ENCODE results near the gene CFAP97D1. TPM values are rescaled to one million over a fixed set of nuclear protein-coding genes. Genes with fewer than 3 reads are reported as not detected.

The CFAP97D1 gene
- total and polyA plus RNA-seq, 11 donors, result 0.05 to 0.45 TPM; not detected in 9

DNA sequence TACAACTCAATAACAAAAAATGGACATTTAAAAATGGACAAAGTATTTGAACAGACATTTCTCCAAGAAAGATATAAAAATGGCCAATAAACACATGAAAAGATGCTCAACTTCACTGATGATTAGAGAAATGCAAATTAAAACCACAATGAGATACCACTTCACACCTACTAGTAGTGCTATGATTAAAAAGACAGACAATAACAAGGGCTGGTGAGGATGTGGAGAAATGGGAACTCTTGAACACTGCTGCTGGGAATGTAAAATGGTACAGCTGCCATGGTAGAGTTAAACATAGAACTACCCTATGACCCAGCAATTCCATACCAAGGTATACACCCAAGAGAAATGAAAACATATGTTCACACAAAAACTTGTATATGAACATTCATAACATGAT is 24.9 kb downstream of the CFAP97D1 start:
- H3K4me3 ChIP-seq, result no peak overlapping the region
- H3K9me3 ChIP-seq, result no peaks in the 10 kb centered on the region
- no peak overlapping the region for H3K27ac ChIP-seq
- DNase-seq (no peak), ATAC-seq (no peak)
- no peaks in the 10 kb centered on the region for H3K27me3 ChIP-seq
- intact Hi-C loops (cut with DNase I), result no loop called here
- peaks cover 0 to 96% (median 46%) of the 10 kb centered on the region in 9 donors for H3K36me3 ChIP-seq
- no peaks in the 10 kb centered on the region for H3K4me1 ChIP-seq
- TF ChIP-seq, protein P1, sequence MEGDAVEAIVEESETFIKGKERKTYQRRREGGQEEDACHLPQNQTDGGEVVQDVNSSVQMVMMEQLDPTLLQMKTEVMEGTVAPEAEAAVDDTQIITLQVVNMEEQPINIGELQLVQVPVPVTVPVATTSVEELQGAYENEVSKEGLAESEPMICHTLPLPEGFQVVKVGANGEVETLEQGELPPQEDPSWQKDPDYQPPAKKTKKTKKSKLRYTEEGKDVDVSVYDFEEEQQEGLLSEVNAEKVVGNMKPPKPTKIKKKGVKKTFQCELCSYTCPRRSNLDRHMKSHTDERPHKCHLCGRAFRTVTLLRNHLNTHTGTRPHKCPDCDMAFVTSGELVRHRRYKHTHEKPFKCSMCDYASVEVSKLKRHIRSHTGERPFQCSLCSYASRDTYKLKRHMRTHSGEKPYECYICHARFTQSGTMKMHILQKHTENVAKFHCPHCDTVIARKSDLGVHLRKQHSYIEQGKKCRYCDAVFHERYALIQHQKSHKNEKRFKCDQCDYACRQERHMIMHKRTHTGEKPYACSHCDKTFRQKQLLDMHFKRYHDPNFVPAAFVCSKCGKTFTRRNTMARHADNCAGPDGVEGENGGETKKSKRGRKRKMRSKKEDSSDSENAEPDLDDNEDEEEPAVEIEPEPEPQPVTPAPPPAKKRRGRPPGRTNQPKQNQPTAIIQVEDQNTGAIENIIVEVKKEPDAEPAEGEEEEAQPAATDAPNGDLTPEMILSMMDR (IDR thresholded peaks at IDR 0.05), result no peak
- no peak for TF ChIP-seq POLR2A (IDR thresholded peaks at IDR 0.05)

DNA sequence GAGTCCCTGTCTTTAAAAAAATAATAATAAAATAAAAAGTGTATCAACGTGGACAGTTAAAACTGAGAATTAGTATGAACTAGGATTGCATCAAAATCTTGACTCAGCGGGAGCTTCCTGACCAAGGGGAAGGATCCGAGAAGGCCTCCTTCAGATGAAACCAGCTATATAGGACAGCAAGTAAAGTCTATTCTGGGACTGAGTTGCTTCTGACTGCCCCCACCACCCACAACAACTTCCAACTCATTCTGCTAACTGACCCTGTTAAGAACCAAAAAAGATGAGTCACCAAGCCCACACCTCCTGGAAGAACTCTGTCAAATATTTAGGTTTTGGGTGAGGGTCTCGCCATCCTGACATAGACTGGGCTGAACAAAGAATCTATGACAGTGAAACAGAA is 27.8 kb downstream of the CFAP97D1 start:
- 93 to 97% (median 95%) methylated on average over 4 of the region's 4 CpGs for WGBS, 4 donors
- no peak overlapping the region for H3K27ac ChIP-seq
- no peaks in the 10 kb centered on the region for H3K9me3 ChIP-seq
- ATAC-seq (no peak), DNase-seq (no peak)
- intact Hi-C loops (cut with DNase I), result no loop called here
- peaks cover 3 to 96% (median 53%) of the 10 kb centered on the region in 9 donors for H3K36me3 ChIP-seq
- no peaks in the 10 kb centered on the region for H3K4me1 ChIP-seq
- TF ChIP-seq, protein P1 (IDR thresholded peaks at IDR 0.05), result no peak
- no peak for TF ChIP-seq POLR2A (IDR thresholded peaks at IDR 0.05)
- no peaks in the 10 kb centered on the region for H3K27me3 ChIP-seq
- H3K4me3 ChIP-seq, result no peak overlapping the region

DNA sequence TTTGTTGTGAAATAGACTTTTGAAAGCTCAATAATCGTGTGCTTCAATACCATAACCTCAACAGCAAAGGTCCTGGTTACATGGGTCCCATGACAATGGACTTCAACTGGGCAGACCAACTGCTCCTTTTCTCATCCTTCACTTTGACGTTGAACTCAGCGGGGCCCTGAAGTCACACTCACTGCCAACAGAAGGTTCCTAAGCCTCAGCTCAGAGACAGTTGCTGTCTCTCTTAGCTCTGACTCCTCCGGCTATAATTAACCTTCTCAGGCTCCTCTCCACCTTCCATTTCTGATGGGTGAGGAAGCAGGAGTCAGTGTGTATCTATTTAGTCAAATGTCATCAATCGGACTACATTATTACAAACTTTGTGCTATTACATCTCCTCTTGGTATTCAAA is 28.9 kb downstream of the CFAP97D1 start:
- peaks cover 7 to 97% (median 60%) of the 10 kb centered on the region in 9 donors for H3K36me3 ChIP-seq
- H3K4me3 ChIP-seq, result no peak overlapping the region
- TF ChIP-seq, protein P1 (IDR thresholded peaks at IDR 0.05), result no peak
- no peak for TF ChIP-seq POLR2A (IDR thresholded peaks at IDR 0.05)
- DNase-seq, result no peak
- no peaks in the 10 kb centered on the region for H3K4me1 ChIP-seq
- intact Hi-C loops (cut with DNase I), result no loop called here
- H3K27ac ChIP-seq, result no peak overlapping the region
- WGBS, 4 donors, result 86 to 95% (median 93%) methylated on average over 5 of the region's 5 CpGs
- no peaks in the 10 kb centered on the region for H3K27me3 ChIP-seq
- H3K9me3 ChIP-seq, result no peaks in the 10 kb centered on the region
- no peak for ATAC-seq

DNA sequence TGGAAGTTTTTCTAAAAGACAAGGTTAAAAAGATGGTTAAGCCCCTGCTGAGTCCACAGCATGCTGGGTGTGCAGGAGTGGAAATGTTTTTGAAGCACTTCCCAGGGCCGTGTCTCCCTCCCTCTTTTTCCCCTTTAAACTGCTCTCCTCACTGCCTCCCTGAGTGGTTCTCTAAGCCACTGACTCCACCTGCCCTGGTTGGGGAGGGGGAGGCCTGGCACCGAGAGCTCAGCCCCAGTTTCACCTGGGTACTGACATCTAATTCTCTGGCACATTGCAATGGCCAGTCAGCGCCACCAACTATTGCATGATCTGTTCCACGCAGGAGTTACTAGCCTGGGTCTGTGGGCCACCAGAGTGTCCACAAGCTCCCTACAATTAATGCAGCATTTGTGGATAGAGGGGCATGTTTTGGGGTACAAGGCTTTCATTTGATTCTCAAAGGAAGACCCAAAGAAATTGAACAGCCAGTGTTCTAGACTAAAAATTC is 30.0 kb downstream of the CFAP97D1 start:
- H3K27ac ChIP-seq, result no peak overlapping the region
- ATAC-seq (no peak), DNase-seq (no peak)
- H3K4me1 ChIP-seq, result peaks cover 0 to 11% (median 0%) of the 10 kb centered on the region in 12 donors
- H3K4me3 ChIP-seq, result no peak overlapping the region
- no peak for TF ChIP-seq POLR2A (IDR thresholded peaks at IDR 0.05)
- TF ChIP-seq, protein P1 (IDR thresholded peaks at IDR 0.05), result no peak
- H3K27me3 ChIP-seq, result no peaks in the 10 kb centered on the region
- WGBS, 4 donors, result 84 to 92% (median 87%) methylated on average over 3 to 4 of the region's 4 CpGs
- intact Hi-C loops (cut with DNase I), result no loop called here
- H3K9me3 ChIP-seq, result no peaks in the 10 kb centered on the region
- H3K36me3 ChIP-seq, result peaks cover 7 to 97% (median 69%) of the 10 kb centered on the region in 9 donors
